ENCODE measurements around the gene MGMT. TPM values are rescaled to one million over a fixed set of nuclear protein-coding genes. Genes with fewer than 3 reads are reported as not detected.

The MGMT gene
- total RNA-seq, 2 donors from 2014 or later = 28.6 to 33.7 TPM

DNA sequence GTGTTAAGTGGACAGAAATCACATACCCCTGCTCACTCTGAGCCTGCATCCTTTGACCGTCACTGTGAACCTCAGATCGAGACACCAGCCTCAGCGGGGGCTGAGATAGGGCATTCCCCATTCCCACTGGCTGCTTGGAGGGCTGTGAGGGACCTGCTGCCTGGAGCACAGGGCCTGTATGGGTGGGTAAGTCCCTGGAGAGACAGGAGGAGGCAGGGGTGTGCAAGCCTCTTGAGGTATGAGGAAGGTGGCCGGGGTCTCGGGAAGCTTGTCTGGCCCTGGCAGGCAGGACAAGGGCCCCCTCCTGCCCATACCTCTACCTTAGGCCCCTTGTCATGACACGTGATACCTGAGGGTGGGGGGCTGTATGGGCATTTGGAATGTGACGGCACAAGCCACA is 187.4 kb downstream of the MGMT start:
- H3K4me3 ChIP-seq (ENCODE audit: low read length) = no peak overlapping the region
- WGBS, 2 experiments (ENCODE audit: insufficient coverage in 1 of 2, insufficient read length in 1 of 2) = 90 to 95% methylated on average over 2 to 7 of the region's 7 CpGs
- Mint-ChIP-seq H3K36me3 (ENCODE audit: low read depth) (peaks cover 7% of the 10 kb centered on the region), H3K27ac (no peak overlapping the region), H3K9me3 (no peaks in the 10 kb centered on the region), H3K4me1 (peaks cover 45% of the 10 kb centered on the region), H3K27me3 (ENCODE audit: insufficient read depth) (no peaks in the 10 kb centered on the region), H3K4me3 (no peak overlapping the region)
- TF ChIP-seq, protein P1, sequence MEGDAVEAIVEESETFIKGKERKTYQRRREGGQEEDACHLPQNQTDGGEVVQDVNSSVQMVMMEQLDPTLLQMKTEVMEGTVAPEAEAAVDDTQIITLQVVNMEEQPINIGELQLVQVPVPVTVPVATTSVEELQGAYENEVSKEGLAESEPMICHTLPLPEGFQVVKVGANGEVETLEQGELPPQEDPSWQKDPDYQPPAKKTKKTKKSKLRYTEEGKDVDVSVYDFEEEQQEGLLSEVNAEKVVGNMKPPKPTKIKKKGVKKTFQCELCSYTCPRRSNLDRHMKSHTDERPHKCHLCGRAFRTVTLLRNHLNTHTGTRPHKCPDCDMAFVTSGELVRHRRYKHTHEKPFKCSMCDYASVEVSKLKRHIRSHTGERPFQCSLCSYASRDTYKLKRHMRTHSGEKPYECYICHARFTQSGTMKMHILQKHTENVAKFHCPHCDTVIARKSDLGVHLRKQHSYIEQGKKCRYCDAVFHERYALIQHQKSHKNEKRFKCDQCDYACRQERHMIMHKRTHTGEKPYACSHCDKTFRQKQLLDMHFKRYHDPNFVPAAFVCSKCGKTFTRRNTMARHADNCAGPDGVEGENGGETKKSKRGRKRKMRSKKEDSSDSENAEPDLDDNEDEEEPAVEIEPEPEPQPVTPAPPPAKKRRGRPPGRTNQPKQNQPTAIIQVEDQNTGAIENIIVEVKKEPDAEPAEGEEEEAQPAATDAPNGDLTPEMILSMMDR (conservative IDR thresholded peaks at IDR 0.05) = no peak
- H3K27me3 ChIP-seq (ENCODE audit: control insufficient read depth, insufficient read depth, low read length, poor library complexity, severe bottlenecking) = no peaks in the 10 kb centered on the region
- H3K4me1 ChIP-seq (ENCODE audit: control insufficient read depth, insufficient read depth, low read length) = peaks cover 24% of the 10 kb centered on the region
- no peak overlapping the region for H3K27ac ChIP-seq (ENCODE audit: low read depth, low read length)
- no peaks in the 10 kb centered on the region for H3K36me3 ChIP-seq (ENCODE audit: control insufficient read depth, insufficient read depth, low read length)
- peak; percentile 41 for DNase-seq
- H3K9me3 ChIP-seq (ENCODE audit: control insufficient read depth, low read length) = no peaks in the 10 kb centered on the region
- no peak overlapping the region for H3K9ac ChIP-seq (ENCODE audit: extremely low read depth, low read length, poor library complexity, severe bottlenecking)

- no peaks in the 10 kb centered on the region for H3K9me3 Mint-ChIP-seq
- TF ChIP-seq, protein P1 (conservative IDR thresholded peaks at IDR 0.05) = no peak
- H3K4me1 Mint-ChIP-seq = peaks cover 45% of the 10 kb centered on the region
- no peak overlapping the region for H3K27ac Mint-ChIP-seq
- peaks cover 6% of the 10 kb centered on the region for H3K36me3 Mint-ChIP-seq (ENCODE audit: low read depth)
- H3K9me3 ChIP-seq (ENCODE audit: control insufficient read depth, low read length) = no peaks in the 10 kb centered on the region
- H3K9ac ChIP-seq (ENCODE audit: extremely low read depth, low read length, poor library complexity, severe bottlenecking) = no peak overlapping the region
- H3K4me1 ChIP-seq (ENCODE audit: control insufficient read depth, insufficient read depth, low read length) = peaks cover 24% of the 10 kb centered on the region
- H3K27ac ChIP-seq (ENCODE audit: low read depth, low read length) = no peak overlapping the region
- no peaks in the 10 kb centered on the region for H3K27me3 Mint-ChIP-seq (ENCODE audit: insufficient read depth)
- no peaks in the 10 kb centered on the region for H3K27me3 ChIP-seq (ENCODE audit: control insufficient read depth, insufficient read depth, low read length, poor library complexity, severe bottlenecking)
- WGBS, 2 experiments (ENCODE audit: insufficient coverage in 1 of 2, insufficient read length in 1 of 2) = 89 to 91% methylated on average over 16 to 22 of the region's 22 CpGs
- peak; percentile 39 for DNase-seq
- no peaks in the 10 kb centered on the region for H3K36me3 ChIP-seq (ENCODE audit: control insufficient read depth, insufficient read depth, low read length)
- peak overlapping the region; percentile 1 for H3K4me3 ChIP-seq (ENCODE audit: low read length)
- H3K4me3 Mint-ChIP-seq = no peak overlapping the region
Observed at GRCh38 chr10:129655007-129655678, 188.1 kb downstream of the MGMT start.

- TF ChIP-seq, protein P1 (conservative IDR thresholded peaks at IDR 0.05) = no peak
- no peaks in the 10 kb centered on the region for H3K36me3 ChIP-seq (ENCODE audit: control insufficient read depth, insufficient read depth, low read length)
- H3K27me3 ChIP-seq (ENCODE audit: control insufficient read depth, insufficient read depth, low read length, poor library complexity, severe bottlenecking) = no peaks in the 10 kb centered on the region
- no peak overlapping the region for H3K27ac ChIP-seq (ENCODE audit: low read depth, low read length)
- Mint-ChIP-seq H3K4me1 (peaks cover 47% of the 10 kb centered on the region), H3K4me3 (no peak overlapping the region), H3K27ac (peak overlapping the region; percentile 55), H3K36me3 (ENCODE audit: low read depth) (peaks cover 1% of the 10 kb centered on the region), H3K9me3 (no peaks in the 10 kb centered on the region), H3K27me3 (ENCODE audit: insufficient read depth) (no peaks in the 10 kb centered on the region)
- WGBS, 2 experiments (ENCODE audit: insufficient coverage in 1 of 2, insufficient read length in 1 of 2) = 94 to 100% methylated on average over 7 to 8 of the region's 8 CpGs
- no peak for DNase-seq
- peaks cover 24% of the 10 kb centered on the region for H3K4me1 ChIP-seq (ENCODE audit: control insufficient read depth, insufficient read depth, low read length)
- no peaks in the 10 kb centered on the region for H3K9me3 ChIP-seq (ENCODE audit: control insufficient read depth, low read length)
- H3K9ac ChIP-seq (ENCODE audit: extremely low read depth, low read length, poor library complexity, severe bottlenecking) = no peak overlapping the region
- peak overlapping the region; percentile 1 for H3K4me3 ChIP-seq (ENCODE audit: low read length)
Observed at GRCh38 chr10:129655679-129656031, 188.6 kb downstream of the MGMT start.

All from endodermal cell (in vitro differentiated cells).